Cerebellar nuclear complex (tissue), 1 donor: Measurements from ENCODE around the gene LAMB3.
A peak's percentile ranks its signal among the peaks of the same experiment; 100 is the strongest.

Experiments
- DNase-seq, 2 experiments: peaks; one replicate each; lab custom pipeline; 2025; lab: John Stamatoyannopoulos, UW

Gene LAMB3

DNA sequence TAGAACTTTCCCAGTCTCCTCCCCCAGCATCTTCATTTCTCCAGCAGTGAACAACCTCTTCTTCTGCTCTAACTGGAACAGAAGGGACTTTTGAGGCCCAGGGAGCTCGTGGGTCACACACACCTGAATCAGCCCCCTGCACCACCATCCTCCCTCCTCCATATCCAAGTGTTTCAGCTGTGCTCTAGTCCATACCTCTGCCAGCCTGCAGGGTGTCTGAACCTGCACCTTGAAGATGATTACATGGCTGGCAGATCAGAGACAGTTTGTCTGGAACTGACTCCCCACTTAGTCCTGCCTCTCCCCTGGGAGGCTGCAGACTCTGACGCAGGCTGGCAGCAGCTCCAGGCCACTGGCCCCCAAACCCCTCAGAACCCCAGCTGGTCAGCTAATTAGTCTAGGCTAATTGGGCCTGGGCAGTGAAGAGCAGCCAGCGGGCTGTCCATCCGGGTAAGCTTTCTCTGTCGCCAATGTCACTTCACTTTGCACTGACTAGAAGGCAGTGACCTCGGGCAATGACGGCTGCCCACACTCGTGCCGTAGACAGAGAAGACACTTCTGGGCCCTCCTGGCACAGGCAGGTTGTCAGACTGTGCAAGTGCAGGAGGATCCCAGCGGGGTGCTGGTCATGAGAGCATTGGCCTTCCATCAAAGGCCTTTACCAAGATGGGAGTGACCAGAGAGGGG lies 56.5 kb downstream of the LAMB3 start:
- no peak for DNase-seq

DNA sequence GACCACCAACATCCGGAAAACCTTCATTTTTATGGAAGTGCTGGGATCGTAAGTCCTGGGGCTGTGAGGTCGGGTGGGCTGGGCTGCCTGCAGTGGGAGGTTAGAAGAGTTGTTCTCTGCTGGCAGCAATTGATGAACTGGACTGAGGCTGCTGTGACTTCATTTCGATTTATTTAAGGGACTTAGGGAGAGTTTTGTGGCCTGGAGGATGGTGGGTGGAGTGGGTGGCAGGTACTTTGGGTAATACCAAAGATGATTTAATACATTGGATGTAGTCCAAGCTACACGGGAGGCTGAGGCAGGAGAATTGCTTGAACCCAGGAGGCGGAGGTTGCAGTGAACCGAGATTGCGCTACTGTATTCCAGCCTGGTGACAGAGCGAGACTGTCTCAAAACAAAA lies 57.2 kb downstream of the LAMB3 start:
- no peak for DNase-seq

DNA sequence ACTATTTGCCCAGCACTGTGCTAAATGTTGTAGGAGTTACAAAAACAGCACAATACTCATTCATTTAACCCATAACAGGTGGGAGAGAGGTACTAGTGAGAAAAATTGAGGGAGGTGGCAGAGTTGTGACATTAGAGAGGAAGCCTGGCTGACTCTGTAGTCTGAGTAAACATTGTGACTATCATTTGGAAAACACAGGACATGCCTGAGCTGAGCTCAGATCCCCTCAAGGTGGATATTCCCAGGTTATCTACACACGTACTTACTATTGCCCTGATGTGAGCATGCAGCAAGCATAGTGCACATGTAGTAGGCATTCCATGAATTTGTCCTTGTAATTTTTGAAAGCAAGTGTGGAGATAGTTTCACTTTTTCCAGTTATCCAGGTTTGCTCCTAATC lies 57.8 kb downstream of the LAMB3 start:
- DNase-seq, result no peak

DNA sequence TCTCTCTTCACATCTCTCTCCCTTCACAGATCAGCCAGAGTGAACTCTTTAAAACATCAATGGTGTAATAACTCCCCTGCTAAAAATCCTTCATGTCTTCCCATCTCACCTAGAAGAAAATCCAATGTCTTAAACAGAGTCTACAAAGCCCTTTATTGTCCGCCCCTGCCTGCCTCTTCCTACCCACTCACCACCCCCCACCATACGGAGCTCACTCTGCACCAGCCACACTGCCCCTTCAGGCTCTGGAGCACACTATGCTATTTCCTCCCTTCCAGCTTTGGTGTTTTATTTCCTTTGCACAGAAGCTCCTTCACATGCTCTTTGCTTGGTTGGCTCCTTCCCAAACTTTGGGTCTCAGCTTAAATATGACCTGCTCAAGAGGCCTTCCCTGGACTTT lies 58.5 kb downstream of the LAMB3 start:
- no peak for DNase-seq

DNA sequence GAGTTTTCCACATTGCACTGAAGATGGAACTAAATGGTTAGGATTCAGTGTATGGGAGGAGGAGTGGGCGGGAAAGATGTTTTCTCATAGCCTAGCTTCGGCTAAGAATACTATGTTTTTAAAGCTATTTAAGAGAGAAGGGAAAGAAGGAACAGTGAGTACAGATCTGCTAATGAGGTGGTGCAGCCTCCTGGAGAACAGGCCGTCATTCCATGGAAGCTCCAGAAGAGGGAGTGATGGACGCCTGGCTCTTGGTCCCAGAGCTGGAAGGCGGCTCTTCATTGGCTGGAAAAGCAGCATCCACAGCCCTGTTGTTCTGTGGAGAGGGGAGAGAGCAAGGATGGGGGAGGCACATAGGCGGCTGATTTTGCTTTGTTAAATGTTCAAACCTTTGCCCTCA lies 61.8 kb downstream of the LAMB3 start:
- no peak for DNase-seq

DNA sequence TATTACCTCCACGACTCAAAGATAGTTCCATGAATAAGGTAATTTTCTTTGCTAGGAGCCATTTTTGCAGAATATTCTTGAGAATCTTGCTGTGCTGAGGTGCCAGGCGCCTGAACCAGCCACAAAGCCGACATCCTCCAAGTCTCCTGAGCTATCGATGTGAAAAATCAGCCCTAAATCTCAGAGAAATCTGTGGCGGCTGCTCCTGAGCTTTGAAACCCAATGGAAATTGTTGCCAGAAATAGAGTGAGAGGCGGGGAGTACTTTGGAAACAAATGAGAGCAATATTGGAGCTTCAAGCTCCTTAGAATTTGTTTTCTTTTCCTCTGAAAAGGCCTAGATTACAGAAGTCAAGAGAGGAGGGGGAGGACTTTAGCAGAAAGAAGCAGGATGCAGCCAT lies 62.4 kb downstream of the LAMB3 start:
- no peak for DNase-seq

DNA sequence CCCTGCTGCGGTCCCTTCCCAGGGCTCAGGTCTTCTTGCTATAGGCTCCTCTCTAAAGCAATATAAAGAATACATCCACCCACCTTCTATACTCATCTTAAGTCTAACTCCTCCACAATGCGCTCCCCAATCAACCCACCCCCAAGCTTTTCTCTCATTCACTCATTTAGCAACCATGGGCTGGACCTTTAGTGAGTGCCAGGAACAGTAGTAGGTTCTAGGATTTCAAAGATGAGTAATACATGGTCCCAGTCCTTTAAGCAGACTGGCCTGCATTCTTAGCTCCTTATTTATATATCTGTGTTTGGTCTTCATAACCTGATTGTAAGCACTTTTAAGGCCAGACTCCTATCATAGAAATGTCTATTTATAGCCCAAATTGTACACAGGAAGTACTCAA lies 62.8 kb downstream of the LAMB3 start:
- no peak for DNase-seq

DNA sequence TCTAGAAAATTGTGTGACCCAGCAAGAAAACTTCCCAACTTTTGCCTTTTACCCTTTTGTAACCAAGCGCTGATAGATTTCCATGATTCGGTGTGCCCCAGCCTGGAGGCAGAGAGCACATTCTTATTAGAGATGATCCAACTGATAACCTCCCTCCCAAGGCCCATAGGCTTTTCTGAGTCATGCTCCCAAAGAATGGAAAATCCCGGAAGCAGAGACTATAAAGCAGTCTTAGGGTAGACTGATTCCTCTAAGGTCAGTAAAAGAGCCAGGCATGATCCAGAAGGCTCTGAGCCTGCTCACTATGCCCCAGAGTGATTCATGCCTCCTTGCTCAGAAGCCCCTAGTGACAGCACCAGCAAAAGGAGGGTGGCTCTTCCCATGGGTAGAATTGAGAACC lies 64.4 kb downstream of the LAMB3 start:
- no peak for DNase-seq

DNA sequence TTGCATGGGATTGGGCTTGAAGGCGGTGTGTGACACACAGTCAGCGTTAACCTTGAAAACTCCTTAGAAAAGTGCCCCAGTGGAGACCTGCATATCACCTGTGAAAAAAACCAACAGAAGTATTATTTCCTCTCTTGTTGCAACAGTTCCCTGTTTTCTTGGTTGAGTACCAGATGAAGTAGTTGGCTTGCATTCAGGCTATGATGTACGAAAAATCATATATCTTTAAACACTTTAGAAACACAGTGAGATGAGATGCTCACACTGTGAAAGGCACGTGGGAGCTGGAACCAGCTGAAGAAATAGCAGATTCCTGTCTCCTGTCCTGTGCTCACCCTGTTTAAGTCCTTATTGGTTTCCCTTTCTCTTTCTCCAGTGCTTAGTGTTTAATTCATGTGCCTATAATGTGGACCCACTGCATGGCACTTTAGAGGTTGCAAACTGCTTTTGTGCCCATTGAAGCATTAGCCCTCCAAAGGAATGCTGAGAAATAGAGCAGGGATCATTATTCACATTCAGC lies 65.9 kb downstream of the LAMB3 start:
- DNase-seq, result no peak

DNA sequence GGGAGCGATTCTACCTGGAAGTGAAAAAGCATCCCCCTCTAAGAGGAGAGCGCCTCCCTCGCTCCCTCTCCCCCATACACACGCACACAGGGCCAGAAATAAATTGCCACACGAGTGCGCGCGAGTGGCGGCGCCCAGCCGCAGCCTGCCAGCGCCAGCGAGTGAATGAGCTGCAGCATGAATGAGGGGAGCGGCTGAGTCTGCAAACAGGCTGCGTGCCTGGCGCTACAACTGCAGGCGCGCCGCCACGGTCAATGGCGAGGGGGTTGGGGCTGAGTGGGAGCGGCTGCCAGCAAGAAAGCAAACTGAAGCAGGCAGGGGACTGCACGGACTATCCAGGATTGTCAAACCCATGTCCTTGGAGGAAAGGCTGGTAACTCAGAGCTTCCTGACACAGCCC lies 66.6 kb downstream of the LAMB3 start:
- DNase-seq, result peak in 1 of 2 experiments; percentile 5

DNA sequence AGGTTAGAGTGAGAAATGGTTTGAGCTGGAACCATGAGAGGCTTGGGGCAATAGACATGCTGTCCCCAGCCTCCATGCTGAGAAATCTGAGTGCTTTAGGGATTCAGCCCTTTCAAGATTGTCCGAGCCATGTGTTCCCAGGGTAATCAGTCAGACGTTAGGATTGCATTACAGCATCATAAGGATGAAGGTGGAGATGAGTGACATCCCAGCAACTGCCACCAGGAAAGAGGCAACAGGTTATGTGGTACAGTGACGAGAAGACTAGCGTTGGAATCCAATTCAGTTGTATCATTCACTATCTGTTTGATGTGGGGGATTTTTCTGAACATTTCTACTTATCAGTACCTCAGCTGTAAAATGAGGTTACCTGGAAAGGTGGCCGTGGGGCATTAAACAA lies 67.0 kb downstream of the LAMB3 start:
- DNase-seq, result no peak

DNA sequence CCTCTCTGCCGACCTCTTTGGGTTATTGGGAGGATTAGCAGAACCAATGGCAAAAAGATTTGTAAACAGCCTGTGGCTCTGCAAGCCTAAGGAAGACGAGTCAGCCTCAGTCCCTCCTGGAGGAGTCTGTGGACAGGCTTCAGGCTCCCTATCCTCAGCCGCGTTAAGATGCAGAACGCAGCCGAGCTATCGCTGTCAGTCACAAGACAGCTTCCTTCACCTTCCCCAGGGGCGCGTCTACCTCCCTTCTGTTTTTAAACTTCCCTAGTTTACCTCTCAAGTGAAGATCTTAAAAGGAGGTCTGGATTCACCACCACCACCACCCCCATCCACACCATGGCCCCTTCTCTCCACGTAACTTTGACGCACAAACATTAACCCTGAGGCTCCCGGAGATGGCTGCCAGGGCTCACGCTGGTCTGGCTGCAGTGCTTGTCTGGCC lies 68.0 kb downstream of the LAMB3 start:
- DNase-seq, result no peak

DNA sequence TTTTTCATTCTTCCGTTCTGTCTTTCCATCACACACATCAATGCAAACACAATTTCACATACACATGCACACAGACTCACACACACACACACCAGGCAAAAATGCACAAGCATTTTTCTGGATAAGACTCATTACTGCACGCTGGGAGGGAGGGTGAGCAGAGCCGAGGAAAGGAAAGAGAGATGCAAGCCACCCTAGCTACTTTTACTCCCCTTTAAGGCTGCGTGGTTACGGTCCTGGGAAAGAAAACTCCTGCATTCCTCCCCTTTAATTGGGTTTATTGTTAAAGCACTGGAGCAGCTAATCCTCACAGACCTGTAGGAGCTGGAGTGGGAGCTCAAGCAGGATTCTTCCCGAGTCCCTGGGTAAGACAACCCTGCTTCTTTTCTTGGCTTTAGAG lies 68.8 kb downstream of the LAMB3 start, which contains the start of gene CAMK1G:
TSS of gene CAMK1G (plus strand) at position 307 of the 400 bp plus-strand sequence. CDS start 11,270 bp downstream, outside the sequence.
- no peak for DNase-seq

DNA sequence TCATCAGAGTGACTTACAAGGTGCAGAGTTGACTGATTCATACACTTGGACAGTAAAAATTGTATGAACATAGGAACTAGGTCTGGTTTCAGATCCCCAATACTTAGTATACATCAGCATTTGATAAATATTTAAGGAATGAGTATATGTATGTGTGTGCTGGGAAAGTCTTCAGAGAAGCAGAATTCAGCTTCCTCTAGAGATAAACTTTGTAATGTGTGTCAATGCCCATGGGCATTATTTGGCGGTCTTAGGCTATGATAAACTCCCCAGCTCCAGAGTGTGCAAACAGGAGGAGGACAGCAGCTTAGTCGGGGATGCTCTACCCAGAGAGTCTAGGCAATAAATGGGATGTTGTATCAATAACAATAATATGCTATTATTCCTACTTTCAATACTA lies 71.6 kb downstream of the LAMB3 start:
- no peak for DNase-seq

DNA sequence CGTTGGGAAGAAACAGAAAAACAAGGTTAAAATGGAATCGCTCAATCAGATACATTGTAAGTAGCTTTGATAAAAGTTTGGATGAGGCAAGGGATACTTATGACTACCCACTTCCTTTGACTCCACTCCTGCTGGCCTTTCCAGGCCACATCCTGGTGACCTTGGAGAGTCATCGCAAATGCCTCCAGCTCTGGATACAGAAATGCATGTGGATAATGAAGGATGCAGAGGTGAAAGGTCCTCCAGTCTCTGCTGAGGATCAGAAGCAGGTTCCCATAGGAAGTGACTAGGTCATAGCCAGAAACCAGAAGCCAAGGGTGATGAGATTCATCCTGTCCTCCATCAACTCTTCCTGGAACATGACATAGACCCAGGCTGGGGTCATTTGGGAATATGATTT lies 74.9 kb downstream of the LAMB3 start:
- no peak for DNase-seq

DNA sequence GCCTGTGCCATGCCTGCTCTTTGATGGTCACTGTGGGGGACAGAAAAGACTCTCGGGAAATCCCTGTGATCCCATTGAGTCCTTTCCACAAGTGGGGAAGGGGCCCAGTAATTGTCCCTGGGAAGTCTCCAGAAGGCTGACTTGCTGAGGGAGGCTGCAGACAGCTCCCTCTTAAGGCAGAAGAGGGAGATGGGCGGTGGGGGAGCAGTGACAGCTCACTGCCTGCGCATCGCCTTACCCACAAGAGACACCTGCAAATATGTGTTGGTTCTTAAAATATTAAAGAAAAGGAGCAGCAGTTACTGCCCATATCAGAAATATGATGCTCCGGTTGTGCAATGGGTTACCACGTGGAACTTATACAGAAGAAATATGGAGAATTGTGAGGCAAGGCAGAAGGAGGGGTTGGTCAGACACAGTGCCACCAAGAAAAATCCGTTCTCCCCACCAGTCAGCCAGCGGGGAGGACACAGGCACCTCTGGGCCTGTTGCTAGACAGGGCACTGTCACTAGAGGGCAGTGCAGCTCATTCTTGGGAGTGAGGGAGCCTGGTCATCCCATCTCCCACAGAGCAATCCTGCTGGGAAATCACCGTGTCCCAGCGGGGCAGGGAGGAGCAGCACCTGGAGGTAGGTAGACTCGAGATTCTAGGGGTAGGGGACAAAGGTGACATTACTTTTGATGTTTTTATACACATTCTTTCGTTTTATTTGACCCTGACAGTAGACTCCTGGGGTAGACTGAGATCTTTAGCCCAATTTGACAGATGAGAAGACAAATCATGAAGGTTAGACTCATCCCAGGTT lies 75.6 kb downstream of the LAMB3 start:
- no peak for DNase-seq

DNA sequence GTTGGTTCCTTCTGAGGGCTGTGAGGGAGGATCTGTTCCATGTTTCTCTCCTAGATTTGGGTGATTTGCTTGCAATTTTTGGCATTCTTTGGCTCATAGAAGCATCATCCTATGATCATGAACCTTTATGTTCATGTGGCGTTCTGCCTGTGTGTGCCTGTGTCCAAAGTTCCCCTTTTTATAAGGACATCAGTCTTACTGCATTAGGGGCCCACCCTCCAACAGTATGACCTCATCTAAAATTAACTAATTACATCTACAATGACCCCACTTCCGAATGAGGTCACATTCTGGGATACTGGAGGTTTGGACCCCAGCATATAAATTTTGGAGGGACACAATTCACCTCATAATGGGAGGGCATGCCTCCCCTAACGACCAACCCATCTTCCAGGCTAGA lies 81.5 kb downstream of the LAMB3 start:
- DNase-seq, result no peak

DNA sequence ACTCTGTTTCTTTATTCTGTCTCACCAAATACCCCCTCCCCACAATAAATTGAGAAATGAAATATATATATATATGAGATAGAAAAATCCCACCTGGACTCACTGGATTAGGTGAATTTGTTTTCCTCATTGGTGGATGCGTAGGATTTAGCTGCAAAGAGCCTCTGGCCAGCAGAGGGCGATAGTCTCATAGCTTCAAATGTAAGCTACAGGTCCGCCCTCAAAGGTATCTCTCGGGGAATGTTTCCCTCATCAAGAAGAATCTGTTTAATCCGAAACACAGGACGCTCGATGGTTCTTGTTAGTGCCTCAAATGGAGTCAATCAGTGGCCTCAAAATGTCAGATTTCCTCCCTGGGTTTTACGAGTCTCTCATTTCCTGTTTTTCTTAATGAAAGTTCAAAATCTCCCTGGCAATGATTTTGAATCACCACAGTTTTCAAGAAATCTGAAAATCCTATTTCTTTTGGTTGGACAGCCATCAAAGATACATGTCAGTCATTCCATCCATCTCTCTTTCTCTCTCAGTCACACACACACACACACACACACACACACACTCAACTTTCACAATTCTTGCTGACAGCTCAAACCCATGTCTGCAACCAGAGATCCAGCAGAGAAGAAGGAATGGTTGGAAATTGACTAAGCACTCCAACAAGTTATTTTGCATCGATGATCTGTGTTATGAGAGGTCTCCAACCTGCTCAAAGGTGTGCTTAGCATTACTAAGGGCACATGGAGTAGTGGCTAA lies 82.6 kb downstream of the LAMB3 start:
- peak in 1 of 2 experiments; percentile 52 for DNase-seq

DNA sequence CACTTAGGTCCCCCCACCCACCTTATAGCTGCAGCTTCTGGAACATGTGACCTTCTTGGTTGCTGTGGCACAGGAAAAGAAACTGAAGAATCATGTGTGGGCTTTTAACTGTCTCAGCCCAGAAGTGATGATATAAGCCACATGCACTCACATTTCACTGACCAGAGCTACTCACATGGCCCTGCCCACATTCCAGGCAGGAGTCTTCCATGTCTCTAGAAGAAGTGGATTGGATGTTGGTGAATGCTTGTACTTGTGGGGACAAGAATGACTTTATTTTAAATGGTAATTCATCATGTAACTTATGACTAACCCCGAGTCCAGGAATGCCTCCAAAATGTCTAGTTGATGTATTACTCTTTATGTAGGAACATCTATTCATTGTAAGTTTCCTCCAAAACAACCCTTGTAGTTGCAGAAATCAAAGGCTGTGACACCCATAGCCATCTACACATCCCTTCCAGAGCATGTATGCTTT lies 84.5 kb downstream of the LAMB3 start:
- no peak for DNase-seq

DNA sequence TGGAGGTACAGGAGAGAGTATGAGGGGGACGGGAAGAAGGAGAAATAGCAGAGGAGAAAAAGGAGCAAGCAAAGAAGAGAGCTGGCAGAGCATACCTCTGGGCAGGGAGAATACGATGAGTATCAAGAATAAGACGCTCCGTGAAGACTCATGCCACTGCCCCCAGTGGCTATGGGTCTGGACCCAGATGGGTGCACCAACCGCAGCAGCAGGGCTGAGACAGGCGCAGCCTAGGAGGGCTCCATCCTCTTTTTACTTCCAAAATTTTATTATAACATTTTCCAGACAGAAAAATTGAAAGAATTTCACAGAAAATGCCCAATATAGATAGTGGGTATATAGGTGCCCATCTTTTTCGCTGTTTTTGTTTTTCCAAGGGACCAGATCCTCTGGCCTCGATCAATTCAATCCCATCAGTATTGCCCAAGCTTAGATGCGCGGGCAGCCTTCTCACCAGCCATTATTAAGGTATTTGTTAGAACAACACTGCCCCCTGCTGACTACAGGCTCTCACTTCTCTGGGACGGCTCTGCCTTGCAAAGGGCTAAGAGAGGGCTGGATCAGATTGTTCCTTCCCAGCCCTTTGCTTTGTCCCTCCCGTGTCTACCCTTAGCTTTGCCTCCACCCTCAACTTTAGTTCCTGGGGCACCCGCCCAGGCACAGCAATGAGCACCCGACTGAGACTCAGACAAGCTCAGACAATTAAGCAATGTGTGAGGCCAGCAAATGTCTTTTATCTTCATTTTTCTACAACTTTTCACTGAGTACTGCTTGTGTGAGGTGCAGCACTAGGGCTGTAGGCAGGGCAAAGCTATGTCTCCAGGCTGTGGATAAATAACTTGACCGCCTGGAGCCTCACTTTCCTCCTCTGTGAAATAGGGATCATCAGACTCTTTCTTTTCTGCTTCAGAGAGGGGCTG lies 86.2 kb downstream of the LAMB3 start:
- peak in 1 of 2 experiments; percentile 48 for DNase-seq
